ENCODE measurements around the gene TPST1.

The TPST1 gene

GRCh38 chr7:66238773-66239466, 33.8 kb downstream of the TPST1 start:
- no peak for DNase-seq (ENCODE audit: low read depth in 2 of 2)

DNA sequence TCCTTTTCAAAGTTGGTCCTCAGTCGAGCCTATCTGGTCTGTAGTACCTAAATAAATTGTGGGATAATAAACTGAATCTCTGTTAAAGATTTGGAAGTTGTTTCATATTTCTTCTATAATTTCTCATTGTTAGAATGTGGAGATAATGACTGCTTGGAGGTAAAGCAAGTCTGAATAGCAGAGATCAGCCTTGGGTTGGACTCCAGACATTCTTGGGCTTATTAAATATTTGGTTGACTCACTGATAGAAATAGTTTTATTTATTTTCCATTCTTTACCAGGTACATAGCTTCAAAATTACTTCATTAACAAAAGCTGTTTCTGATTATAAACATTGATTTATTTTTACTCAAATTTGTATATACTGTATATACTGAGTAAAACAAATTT, 34.3 kb downstream of the TPST1 start:
- no peak for DNase-seq (ENCODE audit: low read depth in 2 of 2)

DNA sequence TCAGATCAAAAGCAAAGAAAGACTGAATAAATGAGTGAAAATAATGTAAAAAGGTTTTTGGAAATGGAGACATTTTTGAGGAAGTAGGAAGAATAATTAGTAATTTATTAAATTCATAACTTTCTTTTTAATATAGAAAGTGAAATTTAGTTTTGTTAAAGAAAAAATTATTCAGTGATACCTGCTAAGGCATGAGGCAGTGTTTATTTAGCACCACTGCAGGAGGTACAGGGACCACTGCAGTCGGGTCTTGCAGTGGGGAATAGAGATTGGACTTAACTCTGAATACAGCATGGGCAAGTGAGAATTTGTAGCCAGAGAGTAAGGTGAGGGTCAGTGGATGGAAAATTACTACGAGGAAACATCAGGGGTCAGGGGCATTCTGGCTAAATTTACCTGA, 39.9 kb downstream of the TPST1 start:
- no peak for DNase-seq (ENCODE audit: low read depth in 2 of 2)

GRCh38 chr7:66246554-66247171, 41.5 kb downstream of the TPST1 start:
- DNase-seq (ENCODE audit: low read depth in 2 of 2) = no peak

DNA sequence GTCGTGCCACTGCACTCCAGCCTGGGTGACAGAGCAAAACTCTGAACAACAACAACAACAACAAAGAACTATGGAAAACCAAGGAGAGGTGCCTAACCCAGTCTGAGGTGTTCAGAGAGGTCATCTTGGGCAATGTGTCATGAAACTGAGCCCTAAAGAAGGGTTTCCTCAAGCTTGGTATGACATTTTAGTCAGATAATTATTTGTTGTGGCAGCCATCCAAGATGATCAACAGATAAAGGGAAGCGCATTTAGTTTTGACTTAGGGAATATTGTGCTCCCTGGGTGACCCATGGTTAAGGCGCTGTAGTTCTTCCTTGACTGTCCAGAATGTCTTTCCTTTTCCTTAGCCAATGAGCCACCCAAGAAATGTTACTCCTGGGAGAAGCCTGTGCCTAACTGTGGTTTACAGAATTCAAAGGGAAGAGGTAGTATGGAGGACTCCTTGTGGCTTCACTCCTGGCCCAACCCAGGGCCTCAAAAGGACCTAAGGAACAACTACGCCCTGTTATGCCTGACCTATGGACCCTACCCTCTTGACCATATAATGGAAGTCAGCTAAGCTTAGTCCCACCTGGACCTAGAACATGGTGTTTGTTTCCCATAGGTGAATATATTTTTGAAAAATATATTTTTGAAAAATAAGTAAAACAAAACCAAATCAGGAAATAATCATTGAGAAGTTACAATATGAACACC, 42.4 kb downstream of the TPST1 start:
- no peak for DNase-seq (ENCODE audit: low read depth in 2 of 2)

- no peak for DNase-seq (ENCODE audit: low read depth in 2 of 2)
Measured at GRCh38 chr7:66250711-66251110, 45.6 kb downstream of the TPST1 start.

DNA sequence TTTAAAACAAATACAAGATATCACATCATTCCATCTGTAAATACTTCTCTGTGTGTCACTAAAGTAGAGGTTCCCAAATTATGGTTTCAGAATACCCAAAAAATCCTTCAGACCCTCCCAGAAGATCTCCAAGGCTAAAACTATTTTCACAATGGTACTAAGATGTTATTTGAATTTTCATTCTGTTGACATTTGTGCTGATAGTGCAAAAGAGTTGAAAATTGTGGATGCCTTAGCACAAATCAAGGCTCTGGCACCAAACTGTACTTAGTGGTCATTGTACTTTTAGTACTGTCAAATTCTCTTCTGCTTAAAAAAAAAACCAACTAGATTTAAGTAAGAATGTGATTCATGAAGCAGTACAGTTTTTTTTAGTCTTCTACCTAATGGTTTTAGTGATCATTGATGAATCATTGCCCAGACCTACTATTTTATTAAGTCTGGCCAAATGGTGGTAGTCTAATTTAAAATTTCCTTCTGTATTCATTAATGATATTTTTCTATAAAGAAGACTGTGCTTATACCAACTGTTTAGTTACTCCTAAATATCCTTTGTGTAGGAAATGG, 50.5 kb downstream of the TPST1 start:
- no peak for DNase-seq (ENCODE audit: low read depth in 2 of 2)

DNA sequence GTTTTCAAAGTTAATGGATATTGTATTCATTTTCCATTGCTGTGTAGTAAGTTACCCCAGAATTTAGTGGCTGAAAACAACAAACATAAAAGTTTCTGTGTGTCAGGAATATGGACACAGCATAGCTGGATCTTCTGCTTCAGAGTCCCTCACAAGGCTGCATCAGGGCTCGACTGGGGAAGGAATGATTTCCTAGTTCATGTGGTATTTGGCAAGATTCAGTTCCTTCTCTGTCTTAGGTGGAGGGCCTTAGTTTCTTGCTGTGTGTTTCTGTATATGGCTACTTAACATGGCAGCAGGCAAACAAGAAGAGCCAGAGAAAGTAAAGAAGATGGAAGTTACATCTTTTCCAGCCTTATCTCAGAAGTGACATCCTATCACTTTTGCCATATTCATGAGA, 51.1 kb downstream of the TPST1 start:
- DNase-seq (ENCODE audit: low read depth in 2 of 2) = no peak

DNA sequence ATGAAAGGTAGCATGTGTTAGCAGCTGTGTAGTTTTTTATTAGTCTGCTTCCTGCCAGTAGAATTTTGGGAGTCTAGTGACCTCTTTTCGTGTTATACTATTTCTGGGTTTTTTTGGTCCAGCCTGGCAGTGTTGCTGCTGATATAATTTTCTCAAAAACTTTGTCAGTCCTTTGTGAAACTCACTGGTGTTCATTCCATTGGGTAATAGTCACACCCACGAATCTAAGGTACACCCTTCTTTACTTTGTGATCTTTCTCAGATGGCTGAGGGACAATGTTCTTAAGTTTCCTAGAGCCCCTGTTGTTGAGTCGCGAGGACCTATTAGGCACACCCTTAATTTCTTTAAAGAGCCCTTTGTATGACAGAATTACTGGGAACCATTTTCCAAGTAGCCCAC, 52.3 kb downstream of the TPST1 start:
- no peak for DNase-seq (ENCODE audit: low read depth in 2 of 2)

DNA sequence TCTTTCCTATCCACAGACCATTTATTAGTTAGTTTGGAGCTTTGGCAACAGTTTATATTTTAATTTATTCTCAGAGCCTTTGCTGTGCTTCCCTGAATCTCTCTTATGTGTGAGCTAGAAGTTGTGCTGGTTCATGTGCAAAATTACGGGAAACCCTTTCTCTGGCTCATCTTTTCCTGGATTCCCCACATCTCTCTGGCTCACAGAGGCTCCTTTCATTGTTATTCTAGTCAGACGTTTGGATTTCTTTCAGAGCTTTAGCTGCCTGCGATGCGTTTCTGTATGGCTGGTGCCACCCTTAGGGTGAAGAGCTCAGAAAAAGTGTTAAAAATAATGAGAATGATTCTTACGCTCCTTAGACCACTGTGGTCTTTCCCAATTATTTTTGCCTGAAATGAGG, 53.3 kb downstream of the TPST1 start:
- DNase-seq (ENCODE audit: low read depth in 2 of 2) = no peak

DNA sequence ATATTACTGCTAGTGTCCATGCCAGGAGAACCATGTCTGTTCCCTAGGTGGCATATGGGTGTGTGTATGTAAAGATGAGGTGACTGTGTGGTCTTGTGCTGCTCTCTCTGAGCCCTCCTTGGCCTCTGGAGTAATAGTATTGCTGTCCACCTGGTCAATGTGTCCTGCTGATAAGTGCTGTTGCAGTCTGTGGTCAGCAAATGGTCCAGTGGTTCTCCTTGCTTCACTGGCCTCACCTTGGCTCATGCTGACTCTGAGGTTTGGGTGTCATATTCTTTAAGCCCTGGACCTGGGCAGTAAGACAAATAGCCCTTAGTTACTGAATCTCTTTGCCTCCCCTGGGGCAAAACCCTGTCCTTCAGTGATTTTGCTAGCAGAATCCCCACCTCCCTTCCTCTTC, 56.8 kb downstream of the TPST1 start:
- no peak for DNase-seq (ENCODE audit: low read depth in 2 of 2)

- DNase-seq (ENCODE audit: low read depth in 2 of 2) = no peak
Measured at GRCh38 chr7:66263936-66264335, 58.8 kb downstream of the TPST1 start.

- DNase-seq (ENCODE audit: low read depth in 2 of 2) = no peak
Measured at GRCh38 chr7:66265566-66265965, 60.4 kb downstream of the TPST1 start.

- no peak for DNase-seq (ENCODE audit: low read depth in 2 of 2)
Measured at GRCh38 chr7:66267249-66267648, 62.1 kb downstream of the TPST1 start.

GRCh38 chr7:66269978-66270377, 64.8 kb downstream of the TPST1 start:
- DNase-seq (ENCODE audit: low read depth in 2 of 2) = no peak

DNA sequence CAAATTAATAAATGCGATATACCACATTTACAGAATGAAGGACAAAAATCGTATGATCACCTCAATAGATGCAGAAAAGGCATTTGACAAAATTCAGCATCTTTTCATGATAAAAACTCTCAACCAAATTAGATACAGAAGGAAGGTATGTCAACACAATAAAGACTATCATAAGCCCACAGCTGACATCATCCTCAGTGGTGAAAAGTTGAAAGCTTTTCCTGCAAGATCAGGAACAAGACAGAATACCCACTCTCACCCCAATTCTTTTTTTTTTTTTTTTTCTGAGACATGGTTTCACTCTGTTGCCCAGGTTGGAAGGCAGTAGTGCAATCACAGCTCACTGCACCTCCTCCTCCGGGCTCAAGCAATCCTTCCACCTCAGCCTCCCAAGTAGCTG, 67.2 kb downstream of the TPST1 start:
- no peak for DNase-seq (ENCODE audit: low read depth in 2 of 2)

DNA sequence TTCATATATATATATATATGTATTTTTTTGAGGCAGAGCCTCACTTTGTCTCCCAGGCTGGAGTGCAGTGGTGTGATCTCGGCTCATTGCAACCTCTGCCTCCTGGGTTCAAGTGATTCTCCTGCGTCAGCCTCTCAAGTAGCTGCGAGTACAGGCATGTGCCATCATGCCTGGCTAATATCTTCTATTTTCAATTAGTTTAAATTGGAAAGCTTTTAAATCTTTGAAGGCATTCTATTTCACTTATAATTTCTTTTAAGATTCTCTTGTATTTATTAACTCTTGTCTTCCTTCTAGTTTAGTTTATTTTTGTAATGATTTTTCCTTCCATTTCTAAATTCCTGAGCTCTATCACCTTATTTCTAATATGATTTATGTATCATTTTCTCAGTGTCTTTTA, 71.2 kb downstream of the TPST1 start:
- no peak for DNase-seq (ENCODE audit: low read depth in 2 of 2)

GRCh38 chr7:66277492-66277891, 72.4 kb downstream of the TPST1 start:
- no peak for DNase-seq (ENCODE audit: low read depth in 2 of 2)

DNA sequence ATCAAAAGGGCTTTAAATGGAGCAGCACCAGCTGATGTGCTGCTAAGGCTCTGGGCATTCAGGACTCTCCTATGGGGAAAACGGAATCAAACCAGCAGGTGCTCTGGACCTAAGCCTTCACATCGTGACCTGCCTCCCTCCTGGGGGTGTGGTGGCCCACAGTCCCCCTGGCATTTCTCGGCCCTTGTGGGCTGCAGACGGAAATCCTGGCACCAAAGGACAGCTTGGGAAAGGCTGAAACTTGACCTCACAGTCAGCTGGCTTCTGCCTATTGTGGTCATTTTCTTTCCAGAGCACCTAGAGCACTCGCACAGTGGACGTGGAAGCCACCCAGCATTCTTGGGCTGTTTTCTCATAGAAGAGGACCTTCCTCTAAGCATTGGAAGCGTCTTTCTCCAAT, 74.8 kb downstream of the TPST1 start:
- no peak for DNase-seq (ENCODE audit: low read depth in 2 of 2)

GRCh38 chr7:66281678-66282590, 76.8 kb downstream of the TPST1 start:
- DNase-seq (ENCODE audit: low read depth in 2 of 2) = no peak

DNA sequence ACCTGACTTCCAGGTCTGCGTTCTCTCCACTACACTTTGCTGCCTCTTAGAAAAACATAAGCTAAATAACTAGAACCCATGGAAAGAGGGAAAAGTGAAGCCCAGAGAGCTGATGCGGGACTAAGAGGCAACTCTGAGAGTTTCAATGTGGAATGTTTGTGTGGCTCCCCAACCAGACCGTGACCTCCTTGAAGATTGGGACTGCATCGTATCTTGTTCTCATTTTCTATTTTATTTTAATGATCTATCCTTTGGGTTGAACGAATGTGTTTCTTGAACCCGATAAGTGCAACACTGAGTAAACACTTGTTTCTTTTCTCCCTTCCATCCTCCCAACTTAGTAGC, 77.4 kb downstream of the TPST1 start:
- no peak for DNase-seq (ENCODE audit: low read depth in 2 of 2)

Data from stimulated activated CD4-positive, alpha-beta T cell treated with anti-CD3 and anti-CD28 coated beads, Interleukin-15, amount 100 ng/mL, for 48 hours (primary cell).